HCT116 (cell line): Measurements from ENCODE around the gene GPS1.

Experiments
- CTCF ChIP-seq, 3 experiments: fragments of 200-600 bp in 1 of 3; sonication (generic) in 1 of 3; IDR thresholded peaks in 2 of 3; conservative IDR thresholded peaks in 1 of 3; 2 replicates each; pipeline ENCODE4 v1.5.1; 2012 to 2017; ENCODE audit warnings: low read depth in 2 of 3, low read length in 2 of 3, antibody characterized with exemption in 1 of 3, borderline replicate concordance in 1 of 3, control low read depth in 1 of 3, mild to moderate bottlenecking in 1 of 3, mixed read lengths in 1 of 3, mixed run types in 1 of 3, moderate library complexity in 1 of 3; ENCODE audit not compliant: insufficient read depth in 1 of 3
- EZH2 ChIP-seq: fragments of 200-600 bp; sonication (generic); IDR thresholded peaks from 2 replicates; pipeline ENCODE4 v1.6.1; 2017; ENCODE audit warnings: antibody characterized with exemption, mixed run types
- TCF7L2 ChIP-seq: IDR thresholded peaks from 2 replicates; pipeline ENCODE4 v1.7.0; 2011; ENCODE audit warnings: borderline replicate concordance, inconsistent platforms; ENCODE audit not compliant: insufficient read depth, insufficient read length; ENCODE audit errors: extremely low read depth

- TF ChIP-seq EZH2 (no peak), CTCF (IDR thresholded peaks at IDR 0.05 in 2 of 3, conservative IDR thresholded peaks at IDR 0.05 in 1 of 3; ENCODE audit: borderline replicate concordance in 1 of 3, insufficient read depth in 1 of 3, low read depth in 2 of 3, low read length in 2 of 3) (no peak), TCF7L2 (no peak)
Measured at GRCh38 chr17:82080048-82080788, 28.5 kb downstream of the GPS1 start.
